HuH-7.5 (cell line): ENCODE data around the gene HELZ2.
"Not testable (repeated sequence)": the region's sequence is repeated elsewhere in the genome, so short reads cannot be mapped to it uniquely, and the experiment has no call there.

ENCODE experiments used
- DNase-seq: peaks from one replicate; pipeline ENCODE4 v3.0.0; 2011; ENCODE audit warnings: low spot score

The HELZ2 gene

DNA sequence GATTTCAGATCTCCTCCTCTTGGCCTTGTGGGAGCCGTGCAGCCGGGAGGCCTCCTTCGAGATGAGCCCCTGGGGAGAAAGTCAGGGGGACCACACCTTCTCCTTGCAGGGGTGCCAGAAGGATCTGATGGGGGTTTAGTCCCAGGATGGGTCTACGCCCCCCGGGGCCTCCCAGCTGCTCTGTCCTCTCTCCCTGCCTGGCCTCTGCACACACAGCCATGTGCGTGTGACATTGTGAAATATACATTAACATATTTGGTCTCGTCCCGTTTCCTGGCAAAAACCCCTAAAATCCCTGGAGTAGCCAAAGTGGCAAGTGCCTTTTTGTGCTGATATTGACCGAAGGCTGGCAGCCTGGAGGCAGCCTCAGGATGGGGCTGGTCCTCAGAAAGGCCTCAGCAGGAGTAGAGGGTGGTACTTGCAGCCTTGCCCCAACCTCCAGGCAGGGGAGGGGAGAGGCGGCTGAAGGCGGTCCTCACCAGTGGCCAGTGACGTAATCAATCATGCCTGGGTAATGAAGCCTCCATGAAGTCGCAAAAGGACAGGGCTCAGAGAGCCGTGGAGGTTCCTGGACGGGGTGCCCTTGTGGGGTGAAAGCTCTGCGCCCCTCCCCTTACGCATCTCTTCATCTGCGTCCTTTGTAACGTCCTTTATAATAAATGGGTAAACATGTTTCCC is 5.1 kb upstream of the HELZ2 start:
- no peak for DNase-seq

DNA sequence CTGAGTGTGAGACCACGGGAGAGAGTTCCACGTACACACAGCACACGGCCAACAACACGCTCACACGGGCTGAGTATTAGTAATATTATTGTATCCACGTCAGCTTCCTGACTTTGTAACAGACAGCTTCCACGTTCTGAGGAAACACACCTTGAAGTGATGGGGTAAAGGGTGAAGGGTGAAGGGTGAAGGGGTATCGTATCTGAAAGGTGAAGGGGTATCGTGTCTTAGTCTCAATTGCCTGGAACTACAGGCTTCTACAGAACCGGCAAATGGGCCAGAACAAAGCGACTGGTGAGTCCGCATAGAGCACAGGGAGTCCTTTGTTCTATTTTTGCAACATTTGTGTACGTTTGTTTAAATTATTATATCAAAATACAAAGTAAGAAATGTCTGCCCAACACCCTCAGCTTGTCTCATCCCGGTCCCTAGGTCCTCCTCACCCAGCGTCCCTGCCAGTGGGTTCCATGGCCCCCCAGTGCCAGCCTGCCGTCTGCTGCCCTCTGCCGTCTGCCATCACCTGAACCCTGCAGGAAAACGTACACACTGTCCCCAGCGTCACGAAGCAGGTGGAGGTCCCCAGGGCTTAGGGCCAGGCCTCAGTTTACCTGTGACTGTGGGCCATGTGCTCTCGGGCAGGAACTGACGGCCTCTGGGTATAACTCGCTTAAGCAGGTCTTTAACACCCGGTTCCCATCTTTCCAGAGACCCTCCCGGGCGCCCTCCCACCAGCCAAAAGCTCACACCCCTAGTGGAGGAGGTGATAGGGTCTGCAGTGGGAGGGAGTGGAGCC is 4.4 kb upstream of the HELZ2 start:
- DNase-seq: no peak

DNA sequence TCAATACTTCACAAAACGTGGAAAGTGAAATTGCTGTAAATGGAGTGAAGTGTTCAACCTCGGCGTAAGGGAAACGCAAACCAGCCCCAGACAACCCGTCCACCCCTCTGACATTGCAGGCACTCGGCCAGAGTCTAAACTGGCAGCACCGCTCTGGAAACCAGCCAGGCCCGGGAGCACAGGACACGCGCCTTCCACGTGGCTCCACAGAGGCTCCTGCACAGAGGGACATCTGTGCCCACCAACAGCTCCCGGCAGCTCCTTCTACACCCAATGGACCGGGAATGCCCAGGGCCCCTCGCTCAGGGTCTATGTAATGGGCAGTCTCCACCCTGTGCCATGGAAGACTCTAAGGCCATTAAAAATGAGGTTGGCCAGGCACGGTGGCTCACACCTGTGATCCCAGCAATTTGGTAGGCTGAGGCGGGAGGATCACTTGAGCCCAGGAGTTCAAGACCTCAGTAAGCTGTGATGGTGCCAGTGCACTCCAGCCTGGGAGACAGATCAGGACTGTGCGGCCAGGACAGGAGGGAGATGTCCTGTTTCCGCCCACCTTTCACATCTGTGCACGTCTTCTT is 3.4 kb upstream of the HELZ2 start:
- no peak for DNase-seq

DNA sequence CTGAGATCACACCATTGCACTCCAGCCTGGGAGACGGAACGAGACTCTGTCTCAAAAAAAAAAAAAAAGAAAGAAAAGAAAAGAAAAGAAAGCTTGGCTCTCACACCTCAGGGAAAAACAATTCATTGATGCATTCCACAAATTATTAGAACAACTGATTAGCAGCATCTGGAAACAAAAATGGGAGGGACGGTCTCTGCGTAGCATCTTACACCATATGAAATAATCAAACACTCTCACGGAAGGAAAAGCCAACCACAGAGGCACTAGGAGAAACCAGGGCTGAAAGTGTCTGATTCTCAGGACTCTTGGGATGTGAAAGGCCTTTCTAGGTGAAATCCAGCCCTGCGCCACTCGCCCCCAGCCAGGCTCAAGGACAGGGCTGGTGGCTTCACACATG is 2.3 kb upstream of the HELZ2 start:
- no peak for DNase-seq

DNA sequence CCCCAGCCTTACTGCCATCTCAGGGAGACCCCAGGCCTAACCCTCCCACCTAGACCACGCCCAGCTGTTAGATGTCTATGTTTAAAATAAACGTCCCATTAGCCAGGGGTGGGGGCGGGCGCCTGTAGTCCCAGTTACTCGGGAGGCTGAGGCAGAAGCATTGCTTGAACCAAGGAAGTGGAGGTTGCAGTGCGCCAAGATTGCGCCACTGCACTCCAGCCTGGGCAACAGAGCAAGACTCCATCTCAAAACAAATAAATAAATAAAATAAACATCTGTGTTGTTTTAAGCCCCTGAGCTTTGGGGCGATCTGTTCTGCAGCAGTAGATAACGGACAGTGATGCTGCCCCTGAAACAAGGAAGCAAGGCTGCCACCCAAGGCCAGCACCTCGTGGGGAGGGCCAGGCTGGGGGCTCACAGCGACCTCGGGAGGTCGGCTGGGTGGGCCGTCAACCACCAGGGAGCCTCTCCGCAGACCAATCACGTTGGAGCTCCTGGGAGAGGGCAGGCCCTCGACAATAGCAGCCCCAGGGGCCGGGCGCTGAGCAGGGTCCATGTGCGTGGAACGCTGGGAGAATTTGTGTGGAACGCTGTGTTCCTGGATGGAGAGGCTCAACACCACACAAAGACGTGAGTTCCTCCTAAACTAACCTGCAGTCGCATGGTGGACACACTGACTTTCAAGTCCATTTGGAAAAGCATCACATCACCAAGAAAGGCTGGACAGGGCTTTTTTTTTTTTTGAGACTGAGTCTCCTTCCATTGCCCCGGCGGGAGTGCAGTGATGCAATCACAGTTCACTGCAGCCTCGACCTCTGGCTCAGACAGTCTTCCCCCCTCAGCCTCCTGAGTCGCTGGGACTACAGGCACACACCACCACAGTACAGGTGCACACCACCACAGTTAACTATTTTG is 1.0 kb upstream of the HELZ2 start:
- DNase-seq: no peak

DNA sequence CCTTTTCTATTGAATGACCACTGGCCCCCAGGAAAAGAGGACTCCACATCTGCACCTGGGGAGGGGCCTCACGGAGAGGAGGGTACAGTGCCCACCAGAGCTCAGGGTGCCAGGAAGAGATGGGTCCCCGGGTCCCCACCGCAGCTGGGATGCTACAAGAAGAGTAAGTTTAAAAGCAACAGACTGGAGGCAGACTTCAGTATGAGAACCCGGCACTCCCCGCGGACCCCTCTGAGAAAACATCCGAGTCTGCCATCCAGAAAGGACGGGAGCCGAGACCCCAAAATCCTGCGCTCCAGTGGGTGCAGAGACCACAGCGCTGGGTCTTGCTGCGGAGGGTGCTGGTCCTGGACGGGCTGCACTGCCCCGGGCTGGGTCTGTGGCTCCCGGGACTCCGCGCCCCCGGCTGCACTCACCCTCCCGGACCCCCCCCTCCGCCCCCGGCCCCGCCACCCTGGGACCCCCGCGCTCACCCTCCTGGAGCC is 350 bp downstream of the HELZ2 start:
- no peak for DNase-seq

DNA sequence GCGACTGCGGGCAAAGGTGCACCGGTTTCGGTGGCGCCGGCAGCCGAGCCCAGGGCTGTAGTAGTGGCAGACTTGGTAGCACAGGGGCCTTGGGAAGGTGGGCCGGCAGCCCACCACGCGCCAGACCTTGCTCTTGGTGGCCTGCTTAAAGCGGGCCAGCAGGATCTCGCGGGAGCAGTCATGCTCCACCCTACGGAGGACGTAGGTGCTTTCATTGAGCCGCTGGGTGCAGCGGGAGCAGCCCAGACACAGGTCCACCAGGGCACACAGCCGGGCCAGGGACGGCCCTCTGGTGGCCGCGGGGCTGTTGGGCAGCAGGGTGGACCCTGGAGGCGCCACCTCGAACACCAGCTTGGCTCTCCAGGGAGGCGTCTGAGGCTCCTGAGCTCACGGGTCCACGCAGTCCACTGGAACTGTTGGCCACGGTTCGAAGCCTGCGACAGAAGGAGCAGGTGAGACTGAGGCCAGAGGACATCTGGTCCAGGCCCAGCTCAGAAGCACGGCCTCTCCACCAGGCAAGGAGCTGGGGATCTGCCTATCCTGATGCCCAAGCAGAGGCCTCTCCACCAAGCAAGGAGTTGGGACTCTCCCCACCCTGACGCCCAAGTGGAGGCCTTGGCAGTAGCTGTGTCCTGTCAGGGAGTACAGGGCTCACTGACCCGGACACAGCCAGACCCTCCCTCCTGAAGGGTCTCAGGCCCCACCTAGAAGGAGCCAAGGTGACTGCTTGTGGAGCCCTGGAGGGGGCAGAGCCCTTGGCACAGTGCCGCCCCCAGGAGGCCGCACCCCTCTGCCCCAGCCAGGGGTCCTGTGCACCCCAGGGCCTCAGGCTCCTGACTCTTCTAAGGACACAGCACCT is 1.0 kb downstream of the HELZ2 start:
- DNase-seq: no peak

DNA sequence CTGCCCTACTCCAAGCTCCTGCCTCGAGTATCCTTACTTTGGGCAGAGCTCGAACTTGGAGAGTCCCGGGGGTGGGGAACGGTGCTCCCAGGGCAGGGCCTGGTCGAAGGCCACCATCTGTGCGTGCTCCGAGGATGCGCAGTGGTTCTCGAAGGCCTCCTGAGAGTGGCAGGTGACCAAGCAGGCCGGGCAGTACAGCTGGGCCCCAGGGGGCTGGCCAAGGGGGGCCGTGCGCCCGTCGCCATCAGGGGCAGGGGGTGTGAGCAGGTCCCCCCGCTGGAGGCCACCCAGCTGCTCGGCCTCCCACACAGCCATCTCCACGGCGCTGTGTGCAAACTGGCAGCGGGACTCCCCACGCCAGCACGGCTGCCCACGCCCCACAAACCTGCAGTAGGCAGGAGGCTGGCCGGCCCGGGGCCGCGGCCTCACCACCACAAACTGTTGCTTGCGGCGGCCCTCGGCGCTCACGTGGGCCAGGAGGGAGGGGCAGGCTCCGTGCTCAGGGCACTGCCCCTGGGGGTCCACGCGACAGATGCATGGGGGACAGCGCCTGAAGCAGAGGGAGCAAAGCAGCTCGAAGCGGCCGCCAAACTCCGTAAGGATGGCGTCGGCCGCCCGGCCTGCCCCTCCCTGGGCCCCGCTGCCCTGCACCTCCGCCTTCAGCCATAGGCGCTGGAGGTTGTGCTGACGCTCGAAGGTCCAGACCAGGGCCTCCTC is 1.8 kb downstream of the HELZ2 start:
- no peak for DNase-seq

DNA sequence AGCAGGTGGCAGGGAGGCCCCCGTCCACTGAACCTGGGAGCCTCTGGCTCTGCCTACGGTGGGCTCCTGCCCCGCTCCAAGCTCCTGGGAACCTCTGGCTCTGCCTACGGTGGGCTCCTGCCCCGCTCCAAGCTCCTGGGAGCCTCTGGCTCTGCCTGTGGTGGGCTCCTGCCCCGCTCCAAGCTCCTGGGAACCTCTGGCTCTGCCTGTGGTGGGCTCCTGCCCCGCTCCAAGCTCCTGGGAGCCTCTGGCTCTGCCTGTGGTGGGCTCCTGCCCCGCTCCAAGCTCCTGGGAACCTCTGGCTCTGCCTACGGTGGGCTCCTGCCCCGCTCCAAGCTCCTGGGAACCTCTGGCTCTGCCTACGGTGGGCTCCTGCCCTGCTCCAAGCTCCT is 3.0 kb downstream of the HELZ2 start:
- DNase-seq: not testable (repeated sequence)

DNA sequence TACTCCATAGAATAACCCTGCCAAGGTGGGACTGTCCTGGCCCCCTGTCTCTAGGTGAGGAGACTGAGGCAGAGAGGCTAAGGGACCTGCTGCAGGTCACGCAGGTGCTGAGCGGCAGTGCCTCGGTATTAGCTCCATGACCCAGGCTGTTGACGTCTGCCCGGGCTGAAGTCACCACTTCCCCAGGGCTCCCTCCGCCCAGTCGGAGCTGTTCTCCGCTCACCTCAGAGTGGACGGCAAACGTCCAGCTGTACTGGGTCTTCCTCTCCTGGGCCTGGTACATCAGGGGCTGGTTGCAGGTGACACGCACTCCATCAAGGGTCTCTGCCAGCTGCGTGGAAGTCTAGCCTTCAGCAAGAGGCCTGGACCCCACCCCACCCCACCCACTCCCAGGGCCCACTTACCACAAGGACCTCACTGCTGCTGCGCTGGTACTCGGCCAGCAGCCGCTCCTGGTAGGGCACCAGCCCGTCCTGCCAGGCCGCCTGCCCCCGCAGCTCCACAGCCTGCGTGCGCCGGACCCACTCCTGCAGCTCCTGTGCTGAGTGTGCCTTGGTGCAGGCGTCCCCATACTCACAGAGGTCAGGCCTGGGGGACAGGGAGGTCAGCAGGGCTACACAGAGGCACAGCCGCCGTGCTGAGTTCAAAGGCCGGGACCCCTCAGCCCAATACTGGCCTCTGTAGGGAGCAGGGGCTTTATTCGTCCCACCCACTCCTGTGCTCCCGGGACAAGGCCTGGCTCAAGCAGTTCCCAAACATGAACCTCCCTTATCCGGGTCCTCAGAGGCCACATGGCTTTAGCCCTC is 3.6 kb downstream of the HELZ2 start:
- DNase-seq: no peak

DNA sequence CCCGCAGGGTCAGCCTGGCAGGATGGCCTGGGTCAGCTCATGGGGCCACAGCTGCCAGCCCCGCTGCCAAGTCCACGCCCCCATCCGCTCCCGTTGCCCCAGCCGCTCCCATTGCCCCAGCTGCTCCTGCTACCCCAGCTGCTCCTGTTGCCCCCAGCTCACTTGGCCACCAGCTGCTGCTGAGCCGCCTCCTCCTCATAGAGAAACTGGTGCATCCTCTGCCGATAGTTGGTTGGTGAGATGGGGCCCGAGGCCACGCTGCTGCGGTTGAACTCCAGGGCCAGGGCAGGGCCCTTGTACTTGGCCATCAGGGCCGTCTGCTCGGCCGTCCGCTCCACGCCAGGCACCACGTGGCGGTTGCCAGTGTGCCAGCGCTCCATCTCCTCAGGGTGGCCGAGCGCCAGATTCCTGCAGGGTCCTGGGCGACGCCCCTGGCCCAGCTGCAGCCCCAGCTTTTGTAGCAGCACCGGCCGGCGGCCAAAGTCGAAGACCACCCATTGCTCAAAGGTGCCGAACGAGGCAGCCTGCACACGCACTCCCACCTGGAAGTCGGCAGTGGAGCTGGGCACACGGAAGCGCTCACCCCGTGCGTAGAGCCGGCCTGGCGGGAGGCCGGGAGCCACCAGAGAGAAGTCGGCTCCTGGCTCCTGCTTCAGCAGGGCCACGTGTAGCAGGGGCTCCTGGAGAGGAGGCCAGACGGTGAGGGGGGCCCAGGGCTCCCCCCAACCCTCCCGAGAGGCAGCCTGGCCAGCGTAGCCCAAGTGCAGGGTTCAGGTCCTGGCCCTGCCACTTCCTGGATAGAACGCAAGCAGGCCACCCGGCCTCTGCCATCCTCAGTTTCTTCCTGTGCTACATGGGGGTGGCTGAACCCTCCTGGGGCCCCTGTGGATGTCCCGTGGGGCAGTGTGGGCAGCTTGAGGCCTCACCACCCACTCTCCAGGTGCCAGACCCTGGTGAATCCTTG is 4.8 kb downstream of the HELZ2 start:
- no peak for DNase-seq

DNA sequence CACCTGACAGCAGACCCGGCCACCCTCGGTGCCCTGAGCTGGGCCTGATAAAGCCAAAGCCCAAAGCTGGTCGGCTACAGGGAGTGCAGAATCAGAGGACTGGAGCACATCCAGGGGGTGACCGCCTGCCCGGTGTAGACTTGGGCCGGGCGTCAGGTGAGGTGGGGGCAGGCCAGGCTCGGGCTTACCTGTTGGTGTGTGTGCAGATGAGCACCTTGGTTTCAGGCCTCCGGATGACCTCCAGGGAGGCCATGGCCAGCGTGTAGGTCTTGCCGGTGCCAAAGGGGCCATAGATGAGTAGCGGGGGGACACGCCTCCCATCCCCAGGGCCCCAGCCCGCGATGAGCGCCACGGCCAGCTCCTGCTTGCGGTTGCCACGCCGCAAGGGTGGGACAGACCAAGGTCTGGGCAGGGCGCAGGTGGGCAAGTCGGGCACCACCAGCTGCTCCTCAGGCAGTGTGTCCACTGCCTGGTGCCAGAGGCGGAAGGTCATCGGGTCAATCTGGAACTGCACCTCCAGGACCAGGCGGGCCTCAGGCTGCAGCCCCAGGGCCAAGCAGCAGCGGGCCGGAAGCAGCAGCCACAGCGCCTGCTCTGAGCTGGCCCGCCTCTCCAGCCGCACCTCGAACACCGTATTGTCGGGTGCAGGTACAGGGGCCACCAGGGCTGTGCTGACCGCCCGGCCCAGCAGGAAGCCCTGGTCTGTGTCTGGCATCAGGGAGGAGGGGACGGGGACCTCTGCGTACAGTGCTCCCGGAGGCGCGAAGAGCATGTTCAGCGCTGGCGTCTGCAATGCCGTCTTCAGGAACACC is 5.7 kb downstream of the HELZ2 start:
- DNase-seq: no peak

DNA sequence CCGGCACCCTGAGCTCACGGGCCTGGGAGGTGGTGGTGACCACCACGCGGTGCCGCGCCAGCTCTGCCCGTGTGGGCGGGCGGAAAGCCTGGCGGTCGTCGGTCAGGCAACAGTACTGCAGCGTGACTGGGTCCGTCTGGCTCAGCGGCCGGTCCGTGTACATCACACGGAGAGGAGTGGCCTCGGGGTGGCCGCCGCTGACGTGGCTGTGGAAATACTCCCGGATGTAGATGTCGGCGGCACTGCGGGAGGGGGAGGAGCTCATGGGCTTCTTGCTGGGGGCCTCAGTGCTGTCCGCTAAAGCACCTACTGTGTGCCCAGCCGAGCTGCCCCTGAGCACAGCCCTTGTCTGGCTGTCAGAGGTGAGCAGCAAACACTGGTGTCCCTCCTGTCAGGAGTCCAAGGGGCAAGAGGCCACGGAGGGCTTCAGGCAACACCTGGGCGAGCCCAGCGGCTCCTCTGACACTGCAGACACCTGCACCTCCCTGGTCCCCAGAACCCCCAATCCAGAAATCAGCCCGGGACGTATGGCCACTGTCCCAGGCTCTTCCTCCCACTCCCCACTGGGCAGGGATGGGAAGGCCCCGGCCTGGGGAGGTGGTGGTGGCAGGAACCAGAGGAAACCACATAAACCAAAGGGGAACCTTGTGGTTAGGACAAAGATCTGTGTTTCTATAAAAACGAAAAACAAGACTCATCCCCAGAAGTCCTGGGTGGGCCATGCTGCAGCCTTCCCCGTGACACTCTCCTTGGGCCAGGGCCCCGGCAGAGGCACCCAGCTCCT is 6.5 kb downstream of the HELZ2 start:
- no peak for DNase-seq

DNA sequence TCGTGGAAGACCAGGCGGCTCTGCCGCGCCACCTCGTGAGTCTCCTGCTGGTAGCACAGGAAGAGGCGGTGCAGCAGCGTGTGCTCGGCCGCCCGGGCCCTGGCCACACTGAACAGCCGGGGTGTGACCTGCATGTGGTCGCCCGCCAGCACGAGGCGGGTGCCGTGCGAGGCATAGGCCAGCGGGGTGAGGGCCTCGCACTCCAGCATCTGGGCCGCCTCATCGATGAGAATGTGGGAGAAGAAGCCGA is 7.0 kb downstream of the HELZ2 start:
- no peak for DNase-seq

DNA sequence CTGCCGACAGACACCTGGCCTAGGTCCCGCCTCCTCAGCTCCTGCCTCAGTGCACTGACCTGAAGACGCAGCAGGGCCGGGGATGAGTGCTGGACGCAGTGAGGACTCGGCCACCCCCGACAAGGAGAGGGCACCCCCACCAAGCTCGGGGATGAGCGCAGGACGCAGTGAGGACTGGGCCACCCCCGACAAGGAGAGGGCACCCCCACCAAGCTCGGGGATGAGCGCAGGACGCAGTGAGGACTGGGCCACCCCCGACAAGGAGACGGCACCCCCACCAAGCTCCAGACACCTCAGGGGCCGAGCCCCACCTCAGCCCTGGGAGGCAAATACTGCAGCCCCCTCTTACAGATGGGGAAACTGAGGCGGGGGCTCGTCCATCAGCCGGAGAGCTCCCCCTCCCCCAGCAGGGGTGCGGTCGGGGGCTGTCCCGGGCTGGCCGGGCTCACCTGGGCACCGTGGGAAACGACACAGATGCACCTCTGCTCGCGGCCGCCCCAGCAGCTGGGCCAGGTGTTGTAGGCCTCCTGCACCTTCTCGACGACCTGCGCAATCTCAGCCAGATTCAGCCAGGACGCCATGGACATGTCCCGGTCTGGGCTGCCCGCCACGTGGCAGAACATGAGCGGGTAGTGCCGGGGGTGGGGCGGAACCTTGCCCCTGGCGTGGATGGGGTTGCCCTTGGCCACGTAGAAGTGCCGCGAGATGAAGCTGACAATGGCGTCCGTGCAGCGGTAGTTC is 7.5 kb downstream of the HELZ2 start:
- DNase-seq: no peak

DNA sequence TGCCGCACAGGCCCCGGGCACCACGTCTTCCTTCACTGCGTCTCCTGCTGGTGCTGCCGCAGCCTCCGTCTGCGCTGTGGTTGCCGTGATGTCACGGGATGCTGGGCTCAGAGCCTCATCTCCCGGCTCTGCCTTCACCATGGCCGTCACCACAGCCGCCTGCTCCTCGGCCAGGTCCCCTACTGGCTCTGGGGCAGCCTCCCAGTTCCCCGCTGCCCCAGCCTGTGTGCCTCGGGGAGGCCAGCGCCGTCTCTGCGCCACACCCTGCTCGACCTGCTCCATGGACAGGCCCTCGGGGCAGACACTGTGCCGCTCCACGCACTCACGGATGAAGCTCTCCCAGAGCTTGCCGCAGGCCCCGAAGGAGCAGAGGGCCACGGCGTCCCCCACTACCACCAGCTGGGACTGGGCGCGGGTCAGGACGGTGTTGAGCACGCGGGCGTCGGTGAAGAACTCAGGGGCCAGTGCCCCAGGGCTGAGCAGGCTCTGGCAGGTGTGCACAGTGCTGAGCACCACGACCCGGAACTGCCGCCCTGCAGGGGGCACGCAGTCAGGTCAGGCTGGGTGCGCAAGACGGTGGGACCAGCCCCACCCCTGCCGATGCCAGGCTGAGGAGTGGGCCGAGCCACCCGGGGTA is 8.2 kb downstream of the HELZ2 start:
- no peak for DNase-seq
